LoVo (cell line): ENCODE measurements around the gene ANKRD13B.

Experiments used
- DNase-seq: peaks from one replicate; pipeline ENCODE4 v3.0.0-alpha.2; 2016; ENCODE audit warnings: low spot score

ANKRD13B gene

DNA sequence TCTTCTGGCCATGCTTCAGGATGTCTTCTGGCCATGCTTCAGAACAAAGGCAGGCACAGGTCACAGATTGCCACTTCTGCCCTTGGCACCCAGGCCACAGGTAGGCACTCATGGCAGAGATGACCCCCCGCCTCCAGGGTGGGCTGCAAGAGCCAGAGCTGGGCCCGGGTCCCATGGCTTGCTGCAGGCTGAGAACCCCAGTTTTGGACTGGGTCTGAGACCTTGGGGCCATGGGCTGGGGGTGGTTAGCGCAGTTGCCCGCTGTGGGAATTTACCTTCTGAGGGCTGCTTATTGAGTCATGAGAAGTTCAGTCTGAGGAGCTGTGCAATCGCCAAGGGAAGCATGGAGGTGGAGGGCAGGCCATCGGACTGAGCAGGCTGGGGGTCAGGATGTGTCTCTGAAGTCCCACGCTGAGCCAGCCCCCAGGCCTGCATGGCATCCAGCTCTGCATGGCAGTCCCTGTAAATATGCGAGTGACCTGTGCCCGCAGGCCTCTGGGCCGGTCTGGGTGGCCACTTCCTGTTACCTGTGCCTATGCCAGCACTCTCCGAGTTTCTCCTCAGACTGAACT is 1.7 kb downstream of the ANKRD13B start:
- no peak for DNase-seq

- DNase-seq, result no peak
Observed at GRCh38 chr17:29595107-29595942, 2.4 kb downstream of the ANKRD13B start.

DNA sequence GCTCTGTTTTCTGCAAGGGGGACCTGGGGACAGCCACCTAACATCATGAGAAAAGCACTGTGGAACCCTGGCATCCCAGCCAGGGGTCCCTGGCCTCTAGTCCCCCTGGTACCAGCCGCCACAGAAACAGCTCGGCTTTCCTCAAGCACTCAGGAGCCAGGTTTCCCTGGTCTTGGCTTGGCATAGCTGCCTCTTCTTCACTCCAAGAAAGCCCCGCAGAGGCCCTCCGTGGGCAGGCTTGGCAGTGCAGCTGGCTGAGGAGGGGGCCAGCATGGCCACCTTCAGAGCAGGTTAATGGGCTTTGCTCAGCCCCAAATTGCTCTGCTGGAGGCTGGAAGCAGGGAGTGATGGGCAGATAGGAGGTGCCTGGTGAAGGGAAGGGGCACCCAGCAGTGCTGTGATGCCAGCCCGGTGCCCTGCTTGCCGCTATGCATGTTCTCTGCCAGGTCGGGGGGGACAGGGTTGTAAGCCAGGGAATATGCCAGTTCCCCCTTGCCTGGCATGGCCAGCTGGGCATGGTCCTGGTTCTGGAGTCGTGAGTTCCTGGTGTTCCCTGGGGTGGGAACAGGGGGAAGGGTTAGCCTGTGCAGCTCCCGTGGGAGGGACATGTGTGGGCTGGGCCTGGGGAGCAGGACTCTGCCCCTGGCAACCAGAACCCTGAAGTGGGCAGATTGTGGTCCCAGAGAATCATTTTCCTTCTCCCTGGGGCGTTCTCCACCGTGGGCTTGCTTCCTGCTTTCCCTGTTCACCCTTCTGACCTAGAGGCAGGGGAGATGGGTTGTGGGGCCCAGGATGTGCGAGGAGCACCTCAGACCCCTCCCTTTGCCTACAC is 3.2 kb downstream of the ANKRD13B start:
- DNase-seq, result no peak

- DNase-seq, result no peak
Observed at GRCh38 chr17:29596811-29597210, 3.9 kb downstream of the ANKRD13B start.

GRCh38 chr17:29597361-29598172 is 4.6 kb downstream of the ANKRD13B start:
- DNase-seq, result no peak

DNA sequence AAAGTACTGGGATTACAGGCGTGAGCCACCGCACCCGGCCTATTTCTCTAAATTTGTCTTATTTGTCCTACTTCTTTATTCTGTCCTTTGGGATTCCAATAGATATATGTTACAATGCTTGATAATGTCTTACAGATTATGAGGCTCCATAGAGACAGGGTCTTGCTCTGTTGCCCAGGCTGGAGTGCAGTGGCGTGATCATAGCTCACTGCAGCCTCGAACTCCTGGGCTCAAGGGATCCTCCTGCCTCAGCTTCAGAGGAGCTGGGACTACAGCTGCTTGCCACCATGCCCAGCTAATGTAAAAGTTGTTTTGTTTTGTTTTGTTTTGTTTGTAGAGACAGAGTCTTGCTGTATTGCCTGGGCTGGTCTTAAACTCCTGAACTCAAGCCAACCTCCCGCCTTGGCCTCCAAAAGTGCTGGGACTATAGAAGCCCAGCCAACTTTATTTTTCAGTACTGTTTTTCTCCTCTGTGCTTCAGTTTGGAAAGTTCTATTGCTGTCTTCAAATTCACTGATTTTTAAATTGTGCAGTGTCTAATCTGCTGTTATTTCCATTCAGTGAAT is 10.3 kb downstream of the ANKRD13B start:
- DNase-seq, result no peak

DNA sequence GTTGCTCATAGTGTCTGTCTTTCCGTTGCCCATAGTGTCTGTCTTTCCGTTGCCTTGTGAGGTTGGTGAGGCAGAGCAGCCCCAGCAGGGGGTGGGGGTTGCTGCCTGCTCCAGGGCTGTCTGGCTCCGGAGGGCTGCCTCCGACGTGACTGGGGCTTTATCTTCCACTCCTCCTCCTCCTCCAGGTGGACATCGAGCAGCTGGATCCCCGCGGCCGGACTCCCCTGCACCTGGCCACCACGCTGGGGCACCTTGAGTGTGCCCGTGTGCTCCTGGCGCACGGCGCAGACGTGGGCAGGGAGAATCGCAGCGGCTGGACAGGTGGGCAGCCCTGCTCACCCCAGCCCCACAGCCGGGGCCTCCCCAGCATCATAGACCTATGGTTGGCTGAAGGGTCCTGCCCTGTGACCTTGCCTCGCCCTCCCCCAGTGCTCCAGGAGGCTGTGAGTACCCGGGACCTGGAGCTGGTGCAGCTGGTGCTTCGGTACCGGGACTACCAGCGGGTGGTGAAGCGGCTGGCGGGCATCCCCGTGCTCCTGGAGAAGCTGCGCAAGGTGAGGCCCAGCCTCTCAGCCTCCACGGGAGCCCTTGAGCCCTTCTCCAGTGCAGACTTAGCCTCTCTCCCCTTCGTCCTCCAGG is 14.7 kb downstream of the ANKRD13B start:
- no peak for DNase-seq

DNA sequence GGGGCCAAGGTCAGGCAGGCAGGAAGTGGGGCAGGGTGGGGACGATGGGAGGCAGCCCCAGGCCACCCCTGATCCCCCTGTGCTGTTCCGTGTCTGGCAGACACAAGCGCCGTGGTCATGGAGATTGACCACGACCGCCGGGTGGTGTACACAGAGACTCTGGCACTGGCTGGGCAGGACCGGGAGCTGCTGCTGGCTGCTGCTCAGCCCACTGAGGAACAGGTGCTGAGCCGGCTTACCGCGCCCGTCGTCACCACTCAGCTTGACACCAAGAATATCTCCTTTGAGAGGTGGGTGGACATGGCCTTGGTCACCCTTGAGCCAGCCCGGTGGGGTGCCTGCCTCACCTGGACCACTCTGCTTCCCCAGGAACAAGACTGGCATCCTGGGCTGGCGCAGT is 16.1 kb downstream of the ANKRD13B start:
- DNase-seq, result no peak

DNA sequence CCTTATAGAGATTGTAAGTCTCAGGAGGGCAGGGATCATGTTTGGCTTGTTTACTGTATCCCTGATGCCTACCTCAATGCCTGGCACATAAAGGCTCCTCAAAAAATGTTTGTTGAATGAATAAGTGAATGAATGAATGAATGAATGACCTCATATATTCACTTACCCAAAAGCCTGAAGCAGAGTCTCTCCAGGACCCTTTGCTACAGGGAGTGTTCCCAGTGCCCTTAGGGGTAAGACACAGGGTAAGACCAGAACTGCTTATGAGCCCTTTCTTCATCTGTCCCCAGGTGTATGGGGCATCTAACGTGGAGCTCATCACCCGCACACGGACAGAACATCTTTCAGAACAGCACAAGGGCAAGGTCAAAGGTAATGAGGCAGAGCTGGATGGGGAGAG is 17.5 kb downstream of the ANKRD13B start:
- DNase-seq, result no peak

DNA sequence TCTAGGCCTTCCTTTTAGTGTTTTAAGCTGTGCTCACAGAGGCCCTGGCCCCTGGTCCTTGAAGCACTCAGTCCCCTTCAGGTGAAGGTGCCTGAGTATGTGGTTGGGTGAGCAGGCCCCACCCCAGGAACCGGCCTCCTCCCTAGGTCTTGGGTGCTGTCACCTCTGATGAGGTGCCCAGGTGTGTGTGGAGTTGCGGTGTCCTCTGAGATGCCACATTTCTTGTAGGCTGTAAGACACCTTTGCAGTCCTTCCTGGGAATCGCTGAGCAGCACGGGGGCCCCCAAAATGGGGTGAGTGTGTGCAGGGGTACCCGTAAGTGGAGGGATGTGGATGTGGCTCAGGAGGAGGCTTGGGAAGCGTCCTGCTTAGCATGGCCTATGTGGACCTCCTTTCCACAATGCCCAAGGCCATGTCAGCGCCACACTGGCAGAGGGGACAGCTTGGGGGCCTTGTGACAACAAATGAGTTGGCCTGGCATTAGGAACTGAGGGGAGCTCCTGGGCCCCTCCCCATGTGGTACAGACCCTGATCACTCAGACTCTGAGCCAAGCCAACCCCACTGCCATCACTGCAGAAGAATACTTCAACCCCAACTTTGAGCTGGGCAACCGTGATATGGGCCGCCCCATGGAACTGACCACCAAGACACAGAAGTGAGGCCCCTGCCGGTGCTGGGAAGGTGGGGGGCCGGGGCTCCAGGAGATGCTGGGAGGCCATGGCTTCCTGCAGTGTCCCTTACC is 18.6 kb downstream of the ANKRD13B start:
- no peak for DNase-seq

GRCh38 chr17:29612094-29612403 is 19.1 kb downstream of the ANKRD13B start:
- DNase-seq, result no peak

DNA sequence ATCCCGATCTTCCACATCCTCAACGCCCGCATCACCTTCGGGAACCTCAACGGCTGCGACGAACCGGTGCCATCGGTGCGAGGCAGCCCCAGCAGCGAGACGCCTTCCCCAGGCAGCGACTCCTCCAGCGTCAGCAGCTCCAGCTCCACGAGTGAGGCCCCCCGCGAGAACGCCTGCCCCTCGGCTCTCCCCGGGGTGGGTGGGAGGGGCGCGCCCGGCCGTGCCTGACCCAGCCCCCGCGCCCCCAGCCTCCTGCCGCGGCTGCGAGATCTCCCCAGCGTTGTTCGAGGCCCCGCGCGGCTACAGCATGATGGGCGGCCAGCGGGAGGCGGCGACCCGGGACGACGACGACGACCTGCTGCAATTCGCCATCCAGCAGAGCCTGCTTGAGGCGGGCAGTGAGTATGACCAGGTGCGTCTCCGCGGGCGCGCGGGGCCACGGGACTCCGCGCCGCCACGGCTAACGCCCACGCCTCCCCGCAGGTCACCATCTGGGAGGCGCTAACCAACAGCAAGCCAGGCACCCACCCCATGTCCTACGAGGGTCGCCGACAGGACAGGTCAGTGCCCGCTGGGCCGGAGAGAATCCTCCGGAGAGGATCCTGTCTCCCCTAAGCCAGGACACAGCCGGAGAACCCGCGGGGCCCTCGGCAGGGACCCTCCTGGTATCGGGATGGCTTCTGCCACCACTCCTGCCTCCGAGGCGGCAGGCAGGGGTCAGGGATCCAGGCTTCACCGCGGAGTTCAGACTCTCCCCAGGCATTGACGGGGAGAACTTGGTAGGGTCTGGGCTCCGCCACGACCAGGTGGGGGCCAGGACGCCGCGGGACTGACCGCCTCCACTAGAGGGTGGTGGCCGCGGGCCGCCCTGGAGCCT is 19.7 kb downstream of the ANKRD13B start:
- no peak for DNase-seq

DNA sequence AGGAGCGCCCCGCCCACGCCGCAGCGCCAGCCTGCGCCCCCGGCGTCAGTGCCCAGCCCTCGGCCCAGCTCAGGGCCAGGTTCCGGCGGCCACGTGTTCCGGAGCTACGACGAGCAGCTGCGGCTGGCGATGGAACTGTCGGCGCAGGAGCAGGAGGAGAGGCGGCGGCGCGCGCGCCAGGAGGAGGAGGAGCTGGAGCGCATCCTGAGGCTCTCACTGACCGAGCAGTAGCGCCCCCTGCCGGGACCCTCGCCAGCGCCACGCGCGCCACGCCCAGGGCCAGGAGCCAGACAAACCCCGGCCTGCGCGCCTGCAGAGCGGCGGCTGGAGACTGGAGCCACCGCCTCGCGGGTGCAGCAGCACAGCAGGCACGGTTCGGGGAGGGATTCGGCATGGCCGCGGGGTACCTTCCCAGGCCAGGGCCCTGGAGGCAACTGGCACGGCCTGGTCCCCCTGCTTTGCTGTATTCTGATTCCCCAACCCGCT is 20.5 kb downstream of the ANKRD13B start:
- no peak for DNase-seq

- DNase-seq, result no peak
Observed at GRCh38 chr17:29613856-29614255, 20.9 kb downstream of the ANKRD13B start.

GRCh38 chr17:29614349-29615047 is 21.6 kb downstream of the ANKRD13B start:
- DNase-seq, result no peak

DNA sequence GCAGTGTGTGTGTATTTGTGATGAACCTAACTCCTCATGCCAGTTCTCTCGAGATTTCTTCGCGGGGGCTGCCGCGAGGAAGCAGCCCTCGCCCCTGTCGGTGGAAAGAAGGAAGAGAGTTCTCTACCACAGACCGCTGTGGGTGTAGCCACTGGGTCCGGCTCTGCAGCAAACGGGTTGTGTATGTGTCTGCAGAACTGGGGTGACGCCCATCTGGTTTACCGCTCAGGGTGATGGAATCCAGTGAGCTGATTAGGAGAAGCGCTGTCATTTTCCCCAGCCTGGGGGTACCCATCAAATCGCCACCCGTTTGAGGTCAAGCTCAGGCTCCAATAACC is 22.1 kb downstream of the ANKRD13B start:
- DNase-seq, result no peak

DNA sequence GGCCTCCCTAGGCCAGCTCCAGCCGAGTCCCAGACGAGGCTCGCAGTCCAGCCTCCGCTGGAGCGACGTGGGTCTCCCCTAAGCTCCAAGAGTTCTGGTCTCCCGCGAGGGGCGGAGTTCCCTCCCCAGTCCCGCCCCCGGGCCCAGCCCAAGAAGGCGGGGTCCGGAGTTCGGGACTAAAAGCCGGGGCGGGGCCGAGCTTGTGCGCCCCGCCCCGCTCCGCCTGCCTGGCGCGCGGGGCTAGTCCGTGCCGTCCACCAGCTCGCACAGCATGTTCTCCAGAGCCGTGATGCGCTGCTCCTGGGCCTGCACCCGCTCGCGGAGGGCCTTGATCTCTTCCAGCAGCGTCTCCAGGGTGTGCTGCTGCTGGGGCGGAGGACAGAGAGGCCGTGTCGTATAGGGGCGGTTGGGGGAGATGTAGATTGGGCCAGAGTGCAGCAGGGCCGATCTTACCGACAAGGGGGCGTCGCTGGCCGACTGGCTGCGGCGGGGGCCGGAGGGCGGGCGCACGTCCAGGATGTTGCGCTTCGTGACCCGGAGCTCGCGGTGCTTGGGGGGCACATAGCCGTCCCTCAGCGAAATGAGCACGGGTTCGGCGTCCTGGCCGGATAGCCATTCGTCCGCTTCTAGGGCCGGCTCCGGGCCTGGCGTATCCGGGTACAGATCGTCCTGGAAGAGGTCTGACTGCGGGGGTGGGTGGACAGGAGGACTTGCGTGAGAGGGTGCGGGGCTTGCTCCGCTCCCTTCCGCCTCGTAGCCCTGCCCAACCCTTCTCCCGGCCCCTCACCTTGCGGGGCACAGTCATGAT is 22.8 kb downstream of the ANKRD13B start:
- DNase-seq, result peak; percentile 63
